Activated CD8-positive, alpha-beta memory T cell treated with anti-CD3 and anti-CD28 coated beads for 24 hours (primary cell): ENCODE results near the gene ZFYVE28.

Source experiments
- DNase-seq: peaks from one replicate; pipeline ENCODE4 v3.0.0-alpha.2; 2020

The ZFYVE28 gene

GRCh38 chr4:2254665-2255500, 163.6 kb downstream of the ZFYVE28 start:
- DNase-seq = peak; percentile 48

GRCh38 chr4:2253160-2254084, 165.0 kb downstream of the ZFYVE28 start:
- no peak for DNase-seq

GRCh38 chr4:2252530-2253091, 165.8 kb downstream of the ZFYVE28 start:
- DNase-seq = no peak

- no peak for DNase-seq
Observed at GRCh38 chr4:2251795-2252529, 166.5 kb downstream of the ZFYVE28 start.

- peak; percentile 50 for DNase-seq
Observed at GRCh38 chr4:2251073-2251794, 167.2 kb downstream of the ZFYVE28 start.

GRCh38 chr4:2250357-2251072, 167.9 kb downstream of the ZFYVE28 start:
- no peak for DNase-seq

- no peak for DNase-seq
Observed at GRCh38 chr4:2249526-2250356, 168.7 kb downstream of the ZFYVE28 start.

GRCh38 chr4:2248821-2249261, 169.6 kb downstream of the ZFYVE28 start:
- no peak for DNase-seq

- DNase-seq = no peak
Observed at GRCh38 chr4:2248044-2248780, 170.2 kb downstream of the ZFYVE28 start.

- DNase-seq = no peak
Observed at GRCh38 chr4:2247128-2248043, 171.1 kb downstream of the ZFYVE28 start.

- no peak for DNase-seq
Observed at GRCh38 chr4:2246384-2247127, 171.9 kb downstream of the ZFYVE28 start.

GRCh38 chr4:2245787-2246275, 172.6 kb downstream of the ZFYVE28 start:
- DNase-seq = no peak

GRCh38 chr4:2245057-2245786, 173.2 kb downstream of the ZFYVE28 start:
- no peak for DNase-seq

GRCh38 chr4:2243681-2244380, 174.6 kb downstream of the ZFYVE28 start:
- peak; percentile 57 for DNase-seq

- peak; percentile 100 for DNase-seq
Observed at GRCh38 chr4:2241410-2242353, 176.8 kb downstream of the ZFYVE28 start, which contains the start of the genes HAUS3 and POLN. TSS of gene HAUS3 (minus strand) at chr4:2242121. CDS start at chr4:2240946, 1,175 bp downstream. TSS of gene POLN (minus strand) at chr4:2242121. CDS start at chr4:2229231, 12,890 bp downstream.
